KMS-11 (cell line): ENCODE data around the gene ACAP3.

Experiments used
- H2AFZ ChIP-seq: fragments of 200-600 bp; sonication (generic); 2 replicates; pipeline ENCODE4 v1.6.1; 2016; ENCODE audit warnings: antibody characterized with exemption, mixed run types, low read depth
- H3K27ac ChIP-seq: fragments of 200-600 bp; sonication (generic); 2 replicates; pipeline ENCODE4 v1.6.1; 2016; ENCODE audit warnings: mild to moderate bottlenecking, mixed run types
- H3K27me3 ChIP-seq: fragments of 200-600 bp; sonication (generic); 2 replicates; pipeline ENCODE4 v1.6.1; 2017; ENCODE audit warnings: mild to moderate bottlenecking, low read depth, mixed run types, moderate library complexity; ENCODE audit not compliant: insufficient read depth
- H3K36me3 ChIP-seq: fragments of 200-600 bp; sonication (generic); 2 replicates; pipeline ENCODE4 v1.6.1; 2017; ENCODE audit warnings: mild to moderate bottlenecking, mixed run types; ENCODE audit not compliant: insufficient read depth
- H3K4me1 ChIP-seq: fragments of 200-600 bp; sonication (generic); 2 replicates; pipeline ENCODE4 v1.6.1; 2016; ENCODE audit warnings: mild to moderate bottlenecking, low read depth, mixed run types; ENCODE audit not compliant: poor library complexity, severe bottlenecking
- H3K4me2 ChIP-seq: fragments of 200-600 bp; sonication (generic); 2 replicates; pipeline ENCODE4 v1.7.0; 2016; ENCODE audit warnings: mild to moderate bottlenecking, mixed run types
- H3K4me3 ChIP-seq: fragments of 200-600 bp; sonication (generic); IDR thresholded peaks from 2 replicates; pipeline ENCODE4 v1.6.1; 2017; ENCODE audit warnings: low read depth, low read length, mixed read lengths; ENCODE audit not compliant: insufficient read depth
- H3K79me2 ChIP-seq: fragments of 200-600 bp; sonication (generic); 2 replicates; pipeline ENCODE4 v1.6.1; 2016; ENCODE audit warnings: low read depth, mixed run types; ENCODE audit not compliant: insufficient read depth
- H3K9ac ChIP-seq: fragments of 200-600 bp; sonication (generic); 2 replicates; pipeline ENCODE4 v1.6.1; 2016; ENCODE audit warnings: mild to moderate bottlenecking, mixed run types
- H4K20me1 ChIP-seq: fragments of 200-600 bp; sonication (generic); 2 replicates; pipeline ENCODE4 v1.6.1; 2016; ENCODE audit warnings: mild to moderate bottlenecking, mixed run types; ENCODE audit not compliant: insufficient read depth
- CTCF ChIP-seq: fragments of 200-600 bp; sonication (generic); conservative IDR thresholded peaks from 2 replicates; pipeline ENCODE4 v1.6.1; 2017; ENCODE audit warnings: low read depth, mild to moderate bottlenecking, antibody characterized with exemption, low read length, moderate library complexity, mixed read lengths

Gene ACAP3

GRCh38 chr1:1342061-1342562 is 34.4 kb upstream of the ACAP3 start:
- Histone ChIP-seq H3K4me1 (no peaks in the 10 kb centered on the region), H3K4me3 (no peak overlapping the region), H3K4me2 (no peak overlapping the region), H3K27ac (no peak overlapping the region), H3K27me3 (no peaks in the 10 kb centered on the region), H3K9ac (no peak overlapping the region), H4K20me1 (no peaks in the 10 kb centered on the region), H3K36me3 (no peaks in the 10 kb centered on the region), H2AFZ (no peak overlapping the region), H3K79me2 (no peaks in the 10 kb centered on the region)
- TF ChIP-seq CTCF: no peak

- H3K4me2 ChIP-seq: no peak overlapping the region
- H3K27ac ChIP-seq: no peak overlapping the region
- H3K79me2 ChIP-seq: no peaks in the 10 kb centered on the region
- H3K36me3 ChIP-seq: no peaks in the 10 kb centered on the region
- no peaks in the 10 kb centered on the region for H4K20me1 ChIP-seq
- H3K27me3 ChIP-seq: no peaks in the 10 kb centered on the region
- no peak for TF ChIP-seq CTCF
- no peak overlapping the region for H3K9ac ChIP-seq
- no peak overlapping the region for H3K4me3 ChIP-seq
- H2AFZ ChIP-seq: no peak overlapping the region
- H3K4me1 ChIP-seq: no peaks in the 10 kb centered on the region
Observed at GRCh38 chr1:1341549-1342021, 33.9 kb upstream of the ACAP3 start.

- H3K9ac ChIP-seq: no peak overlapping the region
- H3K4me3 ChIP-seq: no peak overlapping the region
- H3K4me1 ChIP-seq: no peaks in the 10 kb centered on the region
- H2AFZ ChIP-seq: no peak overlapping the region
- no peaks in the 10 kb centered on the region for H3K79me2 ChIP-seq
- no peaks in the 10 kb centered on the region for H3K36me3 ChIP-seq
- no peaks in the 10 kb centered on the region for H4K20me1 ChIP-seq
- TF ChIP-seq CTCF: no peak
- H3K27ac ChIP-seq: no peak overlapping the region
- H3K27me3 ChIP-seq: no peaks in the 10 kb centered on the region
- no peak overlapping the region for H3K4me2 ChIP-seq
Observed at GRCh38 chr1:1340791-1341548, 33.2 kb upstream of the ACAP3 start.

- no peaks in the 10 kb centered on the region for H3K36me3 ChIP-seq
- no peaks in the 10 kb centered on the region for H3K79me2 ChIP-seq
- H3K4me3 ChIP-seq: no peak overlapping the region
- H3K27ac ChIP-seq: no peak overlapping the region
- no peaks in the 10 kb centered on the region for H3K27me3 ChIP-seq
- no peak for TF ChIP-seq CTCF
- H2AFZ ChIP-seq: no peak overlapping the region
- no peak overlapping the region for H3K9ac ChIP-seq
- no peaks in the 10 kb centered on the region for H3K4me1 ChIP-seq
- H3K4me2 ChIP-seq: no peak overlapping the region
- no peaks in the 10 kb centered on the region for H4K20me1 ChIP-seq
Observed at GRCh38 chr1:1340185-1340584, 32.5 kb upstream of the ACAP3 start.
